T-helper 1 cell treated with Interleukin-12 subunit alpha and Interleukin-12 subunit beta and Interleukin-4 antibody, amounts not matched to agents 30 μg/mL and 1 μg/mL, for 36 hours (primary cell): ENCODE data around the gene BHLHA15.

ENCODE experiments used
- H3K27ac Mint-ChIP-seq: one replicate; pipeline ENCODE4 v1.8.0; 2021; ENCODE audit warnings: mild to moderate bottlenecking, mixed read lengths
- H3K27me3 Mint-ChIP-seq: one replicate; pipeline ENCODE4 v1.8.0; 2021; ENCODE audit warnings: low read depth, mixed read lengths
- H3K36me3 Mint-ChIP-seq: one replicate; pipeline ENCODE4 v1.8.0; 2021; ENCODE audit warnings: low read depth, mixed read lengths
- H3K4me1 Mint-ChIP-seq: one replicate; pipeline ENCODE4 v1.8.0; 2021; ENCODE audit warnings: low read depth, mixed read lengths
- H3K4me3 Mint-ChIP-seq: one replicate; pipeline ENCODE4 v1.8.0; 2021; ENCODE audit warnings: mild to moderate bottlenecking, moderate library complexity, mixed read lengths
- H3K9me3 Mint-ChIP-seq: one replicate; pipeline ENCODE4 v1.8.0; 2021; ENCODE audit warnings: mixed read lengths

The BHLHA15 gene

GRCh38 chr7:98211221-98211675, at the start of gene BHLHA15:
Gene BHLHA15 (plus strand): TSS chr7:98211439. CDS start chr7:98212310, 871 bp downstream.
- H3K9me3 Mint-ChIP-seq, result no peaks in the 10 kb centered on the region
- H3K27ac Mint-ChIP-seq, result no peak within 1 kb of the TSS
- H3K36me3 Mint-ChIP-seq, result no peaks in the 10 kb centered on the region
- no peaks in the 10 kb centered on the region for H3K27me3 Mint-ChIP-seq
- H3K4me1 Mint-ChIP-seq, result no peaks in the 10 kb centered on the region
- peak within 1 kb of the TSS; percentile 50 for H3K4me3 Mint-ChIP-seq

GRCh38 chr7:98162758-98163157, 48.5 kb upstream of the BHLHA15 start:
- Mint-ChIP-seq H3K9me3 (no peaks in the 10 kb centered on the region), H3K27me3 (no peaks in the 10 kb centered on the region), H3K27ac (no peak overlapping the region), H3K4me1 (peaks cover 1% of the 10 kb centered on the region), H3K36me3 (peaks cover under 1% of the 10 kb centered on the region), H3K4me3 (no peak overlapping the region)

- H3K4me3 Mint-ChIP-seq, result no peak overlapping the region
Observed at GRCh38 chr7:98163269-98163668, 48.0 kb upstream of the BHLHA15 start.

GRCh38 chr7:98163704-98164494, 47.3 kb upstream of the BHLHA15 start:
- Mint-ChIP-seq H3K36me3 (no peaks in the 10 kb centered on the region), H3K9me3 (no peaks in the 10 kb centered on the region), H3K4me3 (no peak overlapping the region), H3K27me3 (no peaks in the 10 kb centered on the region), H3K27ac (no peak overlapping the region), H3K4me1 (peaks cover 4% of the 10 kb centered on the region)

More at GRCh38 chr7:98163269-98163668, 48.0 kb upstream of the BHLHA15 start:
- Mint-ChIP-seq H3K36me3 (no peaks in the 10 kb centered on the region), H3K27ac (no peak overlapping the region), H3K27me3 (no peaks in the 10 kb centered on the region), H3K4me1 (peaks cover 1% of the 10 kb centered on the region), H3K9me3 (no peaks in the 10 kb centered on the region)

- H3K9me3 Mint-ChIP-seq, result no peaks in the 10 kb centered on the region
- no peak overlapping the region for H3K27ac Mint-ChIP-seq
- no peaks in the 10 kb centered on the region for H3K27me3 Mint-ChIP-seq
- H3K36me3 Mint-ChIP-seq, result no peaks in the 10 kb centered on the region
- no peak overlapping the region for H3K4me3 Mint-ChIP-seq
- peaks cover 6% of the 10 kb centered on the region for H3K4me1 Mint-ChIP-seq
Observed at GRCh38 chr7:98165827-98166667, 45.2 kb upstream of the BHLHA15 start.

- Mint-ChIP-seq H3K27me3 (no peaks in the 10 kb centered on the region), H3K27ac (no peak overlapping the region), H3K9me3 (no peaks in the 10 kb centered on the region), H3K4me3 (no peak overlapping the region), H3K36me3 (no peaks in the 10 kb centered on the region), H3K4me1 (peaks cover 6% of the 10 kb centered on the region)
Observed at GRCh38 chr7:98166668-98166970, 44.6 kb upstream of the BHLHA15 start.

GRCh38 chr7:98167653-98168052, 43.6 kb upstream of the BHLHA15 start:
- Mint-ChIP-seq H3K4me3 (no peak overlapping the region), H3K4me1 (peaks cover 6% of the 10 kb centered on the region), H3K9me3 (no peaks in the 10 kb centered on the region), H3K36me3 (peaks cover 1% of the 10 kb centered on the region), H3K27ac (no peak overlapping the region), H3K27me3 (no peaks in the 10 kb centered on the region)

- no peaks in the 10 kb centered on the region for H3K9me3 Mint-ChIP-seq
- peaks cover 6% of the 10 kb centered on the region for H3K4me1 Mint-ChIP-seq
- H3K36me3 Mint-ChIP-seq, result peaks cover 3% of the 10 kb centered on the region
- H3K27me3 Mint-ChIP-seq, result no peaks in the 10 kb centered on the region
- no peak overlapping the region for H3K27ac Mint-ChIP-seq
- H3K4me3 Mint-ChIP-seq, result no peak overlapping the region
Observed at GRCh38 chr7:98168181-98168903, 42.9 kb upstream of the BHLHA15 start.

GRCh38 chr7:98168904-98169621, 42.2 kb upstream of the BHLHA15 start:
- Mint-ChIP-seq H3K36me3 (peaks cover 3% of the 10 kb centered on the region), H3K4me3 (no peak overlapping the region), H3K27me3 (no peaks in the 10 kb centered on the region), H3K4me1 (peaks cover 6% of the 10 kb centered on the region), H3K27ac (no peak overlapping the region), H3K9me3 (no peaks in the 10 kb centered on the region)

GRCh38 chr7:98170966-98171365, 40.3 kb upstream of the BHLHA15 start:
- H3K4me1 Mint-ChIP-seq, result peaks cover 6% of the 10 kb centered on the region
- H3K27ac Mint-ChIP-seq, result no peak overlapping the region

GRCh38 chr7:98171449-98171848, 39.8 kb upstream of the BHLHA15 start:
- Mint-ChIP-seq H3K27me3 (no peaks in the 10 kb centered on the region), H3K4me1 (peaks cover 6% of the 10 kb centered on the region), H3K4me3 (no peak overlapping the region), H3K36me3 (peaks cover 8% of the 10 kb centered on the region), H3K9me3 (no peaks in the 10 kb centered on the region), H3K27ac (no peak overlapping the region)

More at GRCh38 chr7:98170966-98171365, 40.3 kb upstream of the BHLHA15 start:
- H3K36me3 Mint-ChIP-seq, result peaks cover 8% of the 10 kb centered on the region
- H3K27me3 Mint-ChIP-seq, result no peaks in the 10 kb centered on the region
- no peak overlapping the region for H3K4me3 Mint-ChIP-seq
- H3K9me3 Mint-ChIP-seq, result no peaks in the 10 kb centered on the region

- Mint-ChIP-seq H3K4me1 (no peaks in the 10 kb centered on the region), H3K27ac (no peak overlapping the region), H3K27me3 (no peaks in the 10 kb centered on the region), H3K36me3 (peaks cover 8% of the 10 kb centered on the region), H3K4me3 (no peak overlapping the region), H3K9me3 (no peaks in the 10 kb centered on the region)
Observed at GRCh38 chr7:98174334-98175259, 36.6 kb upstream of the BHLHA15 start.

- H3K36me3 Mint-ChIP-seq, result peaks cover 8% of the 10 kb centered on the region
Observed at GRCh38 chr7:98175260-98175940, 35.8 kb upstream of the BHLHA15 start.

More at GRCh38 chr7:98175260-98175940, 35.8 kb upstream of the BHLHA15 start:
- H3K27ac Mint-ChIP-seq, result no peak overlapping the region
- H3K4me3 Mint-ChIP-seq, result no peak overlapping the region
- no peaks in the 10 kb centered on the region for H3K9me3 Mint-ChIP-seq
- H3K4me1 Mint-ChIP-seq, result no peaks in the 10 kb centered on the region
- no peaks in the 10 kb centered on the region for H3K27me3 Mint-ChIP-seq
